ELF-1 (cell line): ENCODE measurements around the gene SIL1.
"Not testable (repeated sequence)": the region's sequence is repeated elsewhere in the genome, so short reads cannot be mapped to it uniquely, and the experiment has no call there.

ENCODE experiments used
- DNase-seq: peaks from one replicate; pipeline ENCODE4 v3.0.0-alpha.2; 2016; ENCODE audit warnings: low read depth, low spot score

The SIL1 gene

GRCh38 chr5:139204196-139204595 lies 6.0 kb upstream of the SIL1 start:
- DNase-seq = no peak

GRCh38 chr5:139199321-139199720 lies 1.2 kb upstream of the SIL1 start:
- no peak for DNase-seq

- no peak for DNase-seq
Measured at GRCh38 chr5:139196296-139196956, 1.7 kb downstream of the SIL1 start.

GRCh38 chr5:139194486-139194885 lies 3.7 kb downstream of the SIL1 start:
- no peak for DNase-seq

- DNase-seq = no peak
Measured at GRCh38 chr5:139193928-139194327, 4.2 kb downstream of the SIL1 start.

- not testable (repeated sequence) for DNase-seq
Measured at GRCh38 chr5:139192906-139193305, 5.3 kb downstream of the SIL1 start.

- not testable (repeated sequence) for DNase-seq
Measured at GRCh38 chr5:139191954-139192353, 6.2 kb downstream of the SIL1 start.

GRCh38 chr5:139190125-139190524 lies 8.0 kb downstream of the SIL1 start:
- DNase-seq = no peak

GRCh38 chr5:139188558-139189270 lies 9.5 kb downstream of the SIL1 start:
- no peak for DNase-seq

- DNase-seq = no peak
Measured at GRCh38 chr5:139186752-139187326, 11.3 kb downstream of the SIL1 start.

- no peak for DNase-seq
Measured at GRCh38 chr5:139186261-139186660, 11.9 kb downstream of the SIL1 start.

GRCh38 chr5:139185589-139185988 lies 12.6 kb downstream of the SIL1 start:
- DNase-seq = no peak

- no peak for DNase-seq
Measured at GRCh38 chr5:139183502-139183901, 14.7 kb downstream of the SIL1 start.

- no peak for DNase-seq
Measured at GRCh38 chr5:139182528-139183296, 15.5 kb downstream of the SIL1 start.

- DNase-seq = no peak
Measured at GRCh38 chr5:139181835-139182452, 16.2 kb downstream of the SIL1 start.

GRCh38 chr5:139181322-139181730 lies 16.8 kb downstream of the SIL1 start:
- DNase-seq = no peak

- DNase-seq = no peak
Measured at GRCh38 chr5:139180850-139181249, 17.3 kb downstream of the SIL1 start.

- not testable (repeated sequence) for DNase-seq
Measured at GRCh38 chr5:139179778-139180513, 18.2 kb downstream of the SIL1 start.

- peak; percentile 50 for DNase-seq
Measured at GRCh38 chr5:139178935-139179334, 19.2 kb downstream of the SIL1 start.

- no peak for DNase-seq
Measured at GRCh38 chr5:139178589-139178917, 19.6 kb downstream of the SIL1 start.
